Measurements from ENCODE around the gene PICALM.
"Not testable (repeated sequence)": the region's sequence is repeated elsewhere in the genome, so short reads cannot be mapped to it uniquely, and the experiment has no call there.

PICALM gene

DNA sequence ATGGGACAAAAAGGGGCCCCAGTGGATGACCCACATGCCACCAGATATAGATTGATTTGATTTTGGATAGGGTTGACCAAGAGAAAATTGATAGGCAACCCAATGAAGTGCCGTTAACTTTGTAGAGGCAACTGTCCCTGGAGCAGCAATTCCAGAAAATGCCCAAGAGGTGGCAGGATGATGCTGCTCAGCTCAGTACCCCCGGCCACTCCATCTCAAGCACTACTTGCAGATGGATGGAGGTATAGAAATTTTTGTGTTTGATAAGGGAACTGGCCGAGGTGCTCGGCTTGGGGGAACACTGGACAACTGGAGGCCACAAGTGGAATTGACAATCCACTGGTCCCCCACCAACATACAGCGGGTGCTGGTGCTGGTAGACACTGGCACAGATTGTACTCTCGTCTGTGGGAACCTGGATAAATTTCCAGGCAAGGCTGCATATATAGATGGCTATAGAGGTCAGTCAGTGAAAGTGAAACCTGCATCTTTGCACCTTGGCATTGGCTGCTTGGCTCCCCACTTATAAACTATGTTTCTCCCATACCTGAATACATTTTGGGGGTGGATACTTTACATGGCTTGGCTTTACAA lies 127.4 kb downstream of the PICALM start:
- DNase-seq (ENCODE audit: low read depth in 2 of 2) = no peak

DNA sequence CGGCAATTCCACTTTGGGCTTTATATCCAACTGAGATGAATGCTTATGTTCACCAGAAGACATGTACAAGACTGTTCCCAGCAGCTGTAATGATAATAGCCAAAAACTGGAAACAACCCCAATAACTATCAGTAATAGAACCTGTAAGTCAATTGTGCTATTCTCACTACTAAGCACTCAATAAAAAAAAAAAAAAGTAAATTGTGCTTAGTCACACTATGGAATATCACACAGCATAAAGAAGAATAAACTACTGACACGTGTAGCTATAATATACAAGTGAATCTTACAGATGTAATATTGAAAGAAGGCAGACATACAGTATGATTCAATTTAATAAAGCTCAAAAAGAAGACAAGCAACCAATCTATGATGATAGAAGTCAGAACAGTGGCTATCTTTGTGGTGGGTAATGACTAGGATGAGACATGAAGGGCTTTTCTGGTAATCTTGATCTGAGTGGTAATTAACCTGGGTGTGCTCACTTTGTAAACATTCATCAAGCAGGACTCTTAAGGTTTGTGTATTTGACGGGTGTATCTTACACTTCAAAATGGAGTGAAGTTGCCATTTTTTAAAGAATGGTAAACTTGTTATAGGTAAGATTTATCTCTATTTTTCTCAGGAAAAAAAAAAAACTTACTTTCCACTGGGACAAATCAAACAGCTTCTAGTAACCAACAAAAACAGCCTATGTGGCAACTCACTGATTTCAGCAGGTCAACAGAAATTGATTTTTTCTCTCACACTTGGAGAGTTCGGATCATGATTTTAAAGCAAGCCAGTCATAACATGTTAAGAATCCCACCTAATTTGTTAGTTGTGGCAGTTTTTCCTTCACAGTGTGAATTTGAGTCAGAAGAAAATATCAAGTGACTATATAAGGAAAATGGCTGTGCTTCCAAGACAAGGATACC lies 129.5 kb downstream of the PICALM start:
- DNase-seq (ENCODE audit: low read depth in 2 of 2) = no peak

DNA sequence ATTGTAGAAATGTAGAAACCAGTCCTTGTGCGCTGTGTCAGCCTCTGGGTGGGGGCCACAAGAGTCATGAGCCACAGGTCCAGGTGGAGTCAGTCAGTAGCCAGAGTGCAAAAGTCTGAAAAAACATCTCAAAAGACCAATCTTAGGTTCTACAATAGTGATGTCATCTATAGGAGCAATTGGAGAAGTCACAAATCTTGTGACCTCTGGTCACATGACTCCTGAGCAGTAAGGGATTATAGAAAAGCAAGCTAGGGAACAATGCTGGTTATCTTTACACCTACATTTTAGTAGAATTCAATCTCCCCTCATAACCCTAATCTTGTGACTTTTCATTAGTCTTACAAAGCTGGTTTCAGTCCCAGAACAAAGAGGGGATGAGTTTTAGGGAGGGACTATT lies 131.0 kb downstream of the PICALM start:
- DNase-seq (ENCODE audit: low read depth in 2 of 2) = no peak

DNA sequence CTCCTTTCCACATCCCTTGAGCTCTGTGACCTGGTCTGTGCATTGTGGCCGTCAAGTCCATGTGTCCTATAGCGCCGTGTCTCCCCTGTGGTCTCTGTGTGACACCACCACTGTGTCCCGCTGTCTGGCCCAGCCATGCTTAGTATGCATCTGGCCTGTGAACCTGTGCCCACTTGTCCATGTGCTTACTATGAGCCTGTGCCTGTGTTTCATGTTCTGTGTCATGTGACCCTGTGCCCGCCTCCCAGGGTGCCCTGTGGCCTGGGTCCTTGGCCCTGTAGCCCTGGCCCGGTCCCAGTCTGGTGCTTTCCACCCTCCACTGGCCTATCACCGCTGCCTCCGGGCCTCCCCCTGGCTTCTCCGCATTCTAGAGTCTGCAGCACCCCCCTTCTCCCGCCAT lies 133.1 kb downstream of the PICALM start:
- no peak for DNase-seq (ENCODE audit: low read depth in 2 of 2)

DNA sequence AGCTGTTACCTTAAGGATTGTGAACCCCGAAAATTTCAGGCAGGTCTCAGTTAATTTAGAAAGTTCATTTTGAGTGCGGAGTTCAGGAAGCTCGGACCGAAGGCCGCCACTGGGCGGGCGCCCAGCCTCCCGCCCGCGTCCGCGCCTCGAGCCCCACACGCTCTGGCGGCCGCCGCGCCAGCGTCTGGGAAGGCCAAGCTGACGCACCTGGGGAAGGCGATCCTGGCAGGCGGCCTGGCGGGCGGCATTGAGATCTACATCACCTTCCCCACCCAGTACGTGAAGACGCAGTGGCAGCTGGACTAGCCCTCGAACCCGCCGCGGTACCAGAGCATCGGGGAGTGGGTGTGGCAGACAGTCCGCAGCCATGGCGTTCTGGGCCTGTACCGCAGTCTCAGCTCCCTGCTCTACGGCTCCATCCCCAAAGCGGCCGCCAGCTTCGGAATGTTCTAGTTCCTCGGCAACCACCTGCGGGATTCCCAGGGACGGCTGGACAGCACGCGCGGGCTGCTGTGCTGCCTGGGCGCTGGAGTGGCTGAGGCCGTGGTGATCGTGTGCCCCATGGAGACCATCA lies 134.2 kb downstream of the PICALM start:
- DNase-seq (ENCODE audit: low read depth in 2 of 2) = no peak

DNA sequence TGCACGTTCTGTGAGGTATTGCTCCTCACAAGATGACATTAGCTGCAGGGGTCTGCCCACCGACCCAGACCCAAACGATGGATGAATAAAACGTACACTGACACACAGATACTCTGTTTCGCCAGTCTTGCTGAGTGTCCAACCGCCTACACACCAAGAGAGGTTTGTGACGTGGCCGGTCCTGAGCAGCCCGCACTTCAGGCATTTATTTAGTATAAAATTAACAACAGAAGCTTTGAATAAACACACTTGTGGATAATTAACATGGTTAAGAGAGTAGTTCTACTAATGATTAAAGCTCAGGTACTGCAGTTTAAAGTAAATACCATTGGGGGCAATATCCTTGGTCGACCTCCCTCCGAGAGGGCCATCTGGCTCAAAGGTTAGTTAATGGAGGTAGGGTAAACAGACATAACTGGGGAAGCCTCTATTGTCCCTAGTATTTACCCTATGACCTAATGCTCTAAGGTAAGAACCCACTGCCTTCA lies 138.0 kb downstream of the PICALM start:
- no peak for DNase-seq (ENCODE audit: low read depth in 2 of 2)

DNA sequence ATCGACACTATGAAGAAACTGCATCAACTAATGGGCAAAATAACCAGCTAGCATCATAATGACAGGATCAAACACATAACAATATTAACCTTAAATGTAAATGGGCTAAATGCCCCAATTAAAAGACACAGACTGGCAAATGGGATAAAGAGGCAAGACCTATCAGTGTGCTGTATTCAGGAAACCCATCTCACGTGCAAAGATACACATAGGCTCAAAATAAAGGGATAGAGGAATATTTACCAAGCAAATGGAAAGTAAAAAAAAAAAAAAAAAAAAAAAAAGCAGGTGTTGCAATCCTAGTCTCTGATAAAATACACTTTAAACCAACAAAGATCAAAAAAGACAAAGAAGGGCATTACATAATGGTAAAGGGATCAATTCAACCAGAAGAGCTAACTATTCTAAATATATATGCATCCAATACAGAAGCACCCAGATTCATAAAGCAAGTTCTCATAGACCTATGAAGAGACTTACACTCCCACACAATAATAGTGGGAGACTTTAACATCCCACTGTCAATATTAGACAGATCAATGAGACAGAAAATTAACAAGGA lies 142.2 kb downstream of the PICALM start:
- not testable (repeated sequence) for DNase-seq (ENCODE audit: low read depth in 2 of 2)

DNA sequence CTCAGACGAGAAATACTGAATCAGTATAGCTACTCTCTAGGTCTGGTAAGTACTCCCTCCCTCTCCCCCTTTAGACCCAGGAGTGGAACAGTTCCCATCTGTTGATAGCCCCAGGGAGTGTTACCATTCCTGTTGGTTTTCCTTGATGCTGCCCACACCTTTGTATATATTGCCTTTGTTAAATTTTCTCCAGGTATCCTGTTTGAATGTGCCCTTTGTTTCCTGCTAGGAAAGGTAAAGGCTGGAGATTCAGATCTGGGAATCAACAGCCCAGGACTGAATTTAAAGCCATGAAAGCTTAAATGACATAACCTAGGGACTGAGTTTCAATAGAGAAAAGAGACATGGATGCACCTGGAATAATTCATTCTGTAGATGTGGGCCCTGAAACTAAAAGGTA lies 145.4 kb downstream of the PICALM start:
- DNase-seq (ENCODE audit: low read depth in 2 of 2) = no peak

DNA sequence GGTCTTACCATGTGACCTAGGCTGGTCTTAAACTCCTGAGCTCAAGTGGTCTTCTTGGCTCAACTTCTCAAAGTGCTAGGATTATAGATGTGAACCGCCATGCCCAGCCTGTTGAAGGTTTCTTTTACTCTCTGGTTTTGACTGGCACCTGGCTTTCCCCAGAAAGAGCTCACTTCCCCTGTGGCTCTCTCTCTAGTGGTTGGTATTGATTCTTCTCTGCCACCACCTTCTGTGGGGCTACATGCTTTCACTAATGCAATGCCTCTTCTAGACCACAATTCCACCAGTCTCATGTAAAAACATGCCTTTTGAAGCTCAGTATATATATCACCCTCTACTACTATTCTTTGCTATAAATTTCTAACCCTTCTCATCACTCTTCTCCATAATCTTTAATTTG lies 146.5 kb downstream of the PICALM start:
- no peak for DNase-seq (ENCODE audit: low read depth in 2 of 2)

DNA sequence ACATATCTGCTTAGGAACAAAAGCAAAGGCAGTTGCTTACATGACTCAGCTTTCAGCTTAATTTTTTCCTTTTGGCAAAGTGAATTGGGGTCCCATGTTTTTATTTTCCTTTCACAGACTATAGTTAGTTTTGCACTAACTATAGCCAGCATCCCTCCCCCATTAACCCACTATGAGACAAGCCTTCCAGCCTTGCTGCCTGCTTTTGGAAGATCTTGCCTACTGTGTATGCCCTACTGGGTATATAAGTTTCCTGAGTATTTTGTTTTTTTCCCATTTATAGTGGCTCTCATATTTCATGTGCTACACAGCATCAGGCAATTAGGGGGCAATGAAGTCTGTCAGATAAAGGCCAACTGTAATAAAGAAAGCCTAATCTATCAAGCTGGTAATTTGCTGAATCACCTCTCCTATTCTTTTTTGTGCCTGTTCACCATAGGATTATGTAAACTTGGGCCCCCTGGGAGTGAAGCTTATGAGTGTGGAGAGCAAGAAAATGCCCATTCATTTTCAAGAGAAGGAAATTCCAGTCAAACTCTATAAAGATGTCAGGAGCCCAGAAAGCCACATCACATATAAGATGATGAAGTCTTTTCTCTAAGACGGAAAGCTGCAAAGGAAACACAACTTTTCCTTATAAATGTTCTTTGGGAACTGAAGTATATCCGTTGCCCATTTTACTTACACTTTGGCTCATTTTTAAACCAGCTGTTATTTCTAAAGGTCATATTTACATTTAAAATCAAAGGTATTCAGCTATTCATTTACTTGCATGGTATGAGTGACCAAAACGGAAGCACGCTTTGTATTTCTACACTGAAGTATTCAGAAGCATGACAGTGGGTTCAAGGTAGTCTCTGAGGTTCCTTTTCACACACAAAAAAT lies 149.7 kb downstream of the PICALM start:
- DNase-seq (ENCODE audit: low read depth in 2 of 2) = no peak

DNA sequence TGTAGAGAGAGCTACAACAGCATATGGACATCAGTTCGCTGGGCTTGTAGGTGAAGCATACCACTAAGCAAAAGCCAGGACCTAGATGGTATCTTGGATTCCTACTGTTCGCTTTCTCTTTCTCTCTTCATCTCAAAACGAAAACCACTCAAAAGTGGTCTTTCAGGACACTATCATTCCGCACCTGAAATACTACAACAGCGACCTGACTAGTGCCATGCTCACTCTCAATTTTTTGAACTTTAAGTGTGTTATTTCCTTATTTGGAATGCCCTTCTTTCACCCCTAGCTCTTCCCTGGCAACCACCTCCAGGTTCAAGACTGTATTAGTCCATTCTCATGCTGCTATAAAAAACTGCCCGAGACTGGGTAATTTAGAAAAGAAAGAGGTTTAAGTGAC lies 154.5 kb downstream of the PICALM start:
- DNase-seq (ENCODE audit: low read depth in 2 of 2) = no peak

DNA sequence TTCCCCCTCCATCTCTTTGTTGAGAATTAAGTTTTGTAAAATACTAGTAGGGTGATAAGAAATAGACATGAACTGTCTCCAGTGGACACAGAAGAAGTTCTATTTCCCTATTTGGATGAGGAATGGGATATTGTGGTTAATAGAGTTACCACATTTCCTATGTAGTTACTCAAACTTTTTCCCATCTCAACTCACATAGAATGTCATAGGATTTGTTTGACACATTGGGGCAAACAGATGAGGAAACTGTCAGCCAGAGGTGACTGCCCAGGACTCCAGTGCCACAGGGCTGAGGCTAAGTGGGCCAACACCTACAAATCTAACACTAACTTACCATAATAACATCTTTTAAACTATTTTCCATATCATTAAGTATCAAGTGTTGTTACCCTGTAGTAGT lies 155.4 kb downstream of the PICALM start:
- no peak for DNase-seq (ENCODE audit: low read depth in 2 of 2)

DNA sequence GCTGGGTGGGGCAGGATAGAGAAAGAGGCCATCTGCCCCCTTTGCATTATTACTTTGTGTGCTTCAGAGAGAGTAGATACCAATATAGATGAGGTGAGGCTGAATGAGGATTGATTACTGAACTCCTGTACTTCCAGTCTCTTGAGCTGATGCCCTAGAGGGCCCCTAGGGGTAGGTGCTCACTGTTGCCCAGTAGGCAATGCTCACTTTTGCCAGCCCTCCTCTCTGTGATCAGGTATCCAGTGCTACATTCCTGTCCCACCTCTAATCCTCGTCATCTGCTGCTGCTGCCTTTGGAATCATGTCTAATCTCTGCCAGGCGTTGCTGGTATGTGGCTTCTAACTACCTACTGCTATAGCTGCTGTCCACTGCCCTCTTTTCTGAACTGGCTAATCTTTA lies 156.5 kb downstream of the PICALM start:
- DNase-seq (ENCODE audit: low read depth in 2 of 2) = no peak
